SU-DHL-6 (cell line): ENCODE measurements around the gene MFAP5.
"Not testable (repeated sequence)": the region's sequence is repeated elsewhere in the genome, so short reads cannot be mapped to it uniquely, and the experiment has no call there.

Experiments
- H2AFZ ChIP-seq: fragments of 200-600 bp; sonication (generic); 2 replicates; pipeline ENCODE4 v1.6.1; 2014; ENCODE audit warnings: low read depth, mild to moderate bottlenecking, moderate library complexity, mixed read lengths, antibody characterized with exemption, low read length; ENCODE audit not compliant: severe bottlenecking
- H3F3A ChIP-seq: fragments of 200-600 bp; shearing (Covaris generic); 2 replicates; pipeline ENCODE4 v1.6.0; 2016; ENCODE audit warnings: antibody characterized with exemption, mild to moderate bottlenecking; ENCODE audit not compliant: insufficient read depth
- H3K27ac ChIP-seq: fragments of 200-600 bp; sonication (generic); 2 replicates; pipeline ENCODE4 v1.5.1; 2016; ENCODE audit warnings: low read depth, mild to moderate bottlenecking, low read length, moderate library complexity, mixed read lengths
- H3K27me3 ChIP-seq: fragments of 200-600 bp; sonication (generic), shearing (Covaris generic); 2 replicates; pipeline ENCODE4 v1.6.0; 2014; ENCODE audit warnings: mild to moderate bottlenecking, low read length
- H3K36me3 ChIP-seq: fragments of 200-600 bp; sonication (generic); 2 replicates; pipeline ENCODE4 v1.6.1; 2014; ENCODE audit warnings: mild to moderate bottlenecking, low read length, mixed read lengths
- H3K4me2 ChIP-seq: fragments of 300-600, 200-600 bp; shearing (Covaris generic), sonication (generic); 2 replicates; pipeline ENCODE4 v1.6.0; 2014; ENCODE audit warnings: low read length, low read depth, mild to moderate bottlenecking; ENCODE audit not compliant: poor library complexity, severe bottlenecking
- H3K4me3 ChIP-seq: fragments of 200-600 bp; sonication (generic); 2 replicates; pipeline ENCODE4 v1.5.1; 2014; ENCODE audit warnings: antibody characterized with exemption, low read length, mild to moderate bottlenecking, mixed read lengths; ENCODE audit not compliant: insufficient read depth, poor library complexity, severe bottlenecking
- H3K79me2 ChIP-seq: fragments of 200-600 bp; sonication (generic); 2 replicates; pipeline ENCODE4 v1.6.1; 2014; ENCODE audit warnings: mild to moderate bottlenecking, low read length, moderate library complexity; ENCODE audit not compliant: insufficient read depth
- H3K9ac ChIP-seq: fragments of 200-600 bp; sonication (generic); 2 replicates; pipeline ENCODE4 v1.7.0; 2014; ENCODE audit warnings: mild to moderate bottlenecking, low read length
- H3K9me2 ChIP-seq: fragments of 200-600 bp; sonication (generic); replicated peaks from 2 replicates; pipeline ENCODE4 v1.6.1; 2014; ENCODE audit warnings: low read length; ENCODE audit not compliant: insufficient read depth
- H3K9me3 ChIP-seq: fragments of 200-600 bp; sonication (generic); 2 replicates; pipeline ENCODE4 v1.6.1; 2014; ENCODE audit warnings: low read length, mixed read lengths; ENCODE audit not compliant: insufficient read depth
- H4K20me1 ChIP-seq: fragments of 200-600 bp; sonication (generic); 2 replicates; pipeline ENCODE4 v1.6.1; 2014; ENCODE audit warnings: low read depth, mild to moderate bottlenecking, antibody characterized with exemption, low read length, moderate library complexity, mixed read lengths
- EZH2phosphoT487 ChIP-seq: fragments of 200-600 bp; sonication (generic), shearing (Covaris generic); conservative IDR thresholded peaks from 2 replicates; pipeline ENCODE4 v1.6.1; 2018; ENCODE audit warnings: mild to moderate bottlenecking, antibody characterized with exemption, low read length, moderate library complexity, mixed read lengths
- TF ChIP-seq, protein P1 (sequence below): fragments of 200-600 bp; sonication (generic); IDR thresholded peaks from one replicate; pipeline ENCODE4 v1.5.1; 2017; ENCODE audit warnings: antibody characterized with exemption, mild to moderate bottlenecking, low read length, moderate library complexity; ENCODE audit not compliant: insufficient read depth, poor library complexity, severe bottlenecking

Gene MFAP5

DNA sequence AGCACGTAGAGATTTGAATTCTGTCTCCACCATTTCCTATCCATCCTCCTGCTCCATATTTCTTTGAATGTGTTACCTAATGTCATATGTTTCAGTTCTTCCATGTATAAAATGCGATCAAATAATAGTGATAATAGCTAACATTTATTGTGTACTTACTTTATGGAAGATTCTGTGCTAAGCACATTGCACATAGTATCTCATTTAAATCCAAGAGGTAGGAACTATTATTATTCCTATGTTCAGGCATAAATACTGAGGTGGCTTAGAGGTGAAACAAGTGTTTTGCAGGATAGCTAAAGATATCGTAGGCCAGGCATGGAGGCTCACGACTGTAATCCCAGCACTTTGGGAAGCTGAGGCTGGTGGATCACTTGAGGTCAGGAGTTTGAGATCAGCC lies 32.5 kb downstream of the MFAP5 start:
- Histone ChIP-seq H3K79me2 (no peaks in the 10 kb centered on the region), H3K27ac (no peak overlapping the region), H4K20me1 (no peaks in the 10 kb centered on the region), H3K4me2 (no peak overlapping the region), H3K9ac (no peak overlapping the region), H3K4me3 (no peak overlapping the region), H3K36me3 (no peaks in the 10 kb centered on the region), H3K9me2 (no peaks in the 10 kb centered on the region), H3K9me3 (no peaks in the 10 kb centered on the region), H3F3A (no peaks in the 10 kb centered on the region), H3K27me3 (no peaks in the 10 kb centered on the region), H2AFZ (no peak overlapping the region)
- no peak for TF ChIP-seq EZH2phosphoT487
- TF ChIP-seq, protein P1, sequence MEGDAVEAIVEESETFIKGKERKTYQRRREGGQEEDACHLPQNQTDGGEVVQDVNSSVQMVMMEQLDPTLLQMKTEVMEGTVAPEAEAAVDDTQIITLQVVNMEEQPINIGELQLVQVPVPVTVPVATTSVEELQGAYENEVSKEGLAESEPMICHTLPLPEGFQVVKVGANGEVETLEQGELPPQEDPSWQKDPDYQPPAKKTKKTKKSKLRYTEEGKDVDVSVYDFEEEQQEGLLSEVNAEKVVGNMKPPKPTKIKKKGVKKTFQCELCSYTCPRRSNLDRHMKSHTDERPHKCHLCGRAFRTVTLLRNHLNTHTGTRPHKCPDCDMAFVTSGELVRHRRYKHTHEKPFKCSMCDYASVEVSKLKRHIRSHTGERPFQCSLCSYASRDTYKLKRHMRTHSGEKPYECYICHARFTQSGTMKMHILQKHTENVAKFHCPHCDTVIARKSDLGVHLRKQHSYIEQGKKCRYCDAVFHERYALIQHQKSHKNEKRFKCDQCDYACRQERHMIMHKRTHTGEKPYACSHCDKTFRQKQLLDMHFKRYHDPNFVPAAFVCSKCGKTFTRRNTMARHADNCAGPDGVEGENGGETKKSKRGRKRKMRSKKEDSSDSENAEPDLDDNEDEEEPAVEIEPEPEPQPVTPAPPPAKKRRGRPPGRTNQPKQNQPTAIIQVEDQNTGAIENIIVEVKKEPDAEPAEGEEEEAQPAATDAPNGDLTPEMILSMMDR = no peak

DNA sequence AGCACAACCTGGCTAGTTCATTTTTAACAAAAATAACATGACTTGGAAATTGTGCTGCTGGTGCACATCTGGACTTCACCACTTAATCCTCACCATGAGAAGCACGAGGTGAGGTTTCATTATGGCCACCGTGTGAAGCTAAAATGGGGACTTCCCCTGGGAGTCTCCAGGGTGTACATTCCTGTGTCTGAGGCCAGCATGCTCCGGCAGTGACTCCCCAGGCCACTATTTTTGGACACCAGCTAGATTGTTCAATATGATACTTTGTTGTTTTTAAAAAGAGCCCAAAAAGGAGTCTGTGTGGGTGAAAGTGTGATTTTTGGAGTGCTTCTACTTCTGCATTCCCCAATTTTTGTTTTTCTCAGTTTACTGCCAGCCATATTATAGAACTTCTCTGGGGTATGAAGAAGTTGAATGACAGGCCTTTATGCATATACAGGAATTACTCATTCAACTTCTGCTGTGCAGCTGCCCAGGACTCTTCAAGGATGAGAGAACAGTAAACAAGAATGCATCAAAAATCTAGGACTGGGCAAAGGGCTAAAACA lies 33.1 kb downstream of the MFAP5 start:
- Histone ChIP-seq H3K9me3 (no peaks in the 10 kb centered on the region), H3K4me2 (no peak overlapping the region), H3K27me3 (no peaks in the 10 kb centered on the region), H2AFZ (no peak overlapping the region), H3K9ac (no peak overlapping the region), H3K79me2 (no peaks in the 10 kb centered on the region), H3K27ac (no peak overlapping the region), H3F3A (no peaks in the 10 kb centered on the region), H3K36me3 (no peaks in the 10 kb centered on the region), H3K9me2 (no peaks in the 10 kb centered on the region), H3K4me3 (no peak overlapping the region), H4K20me1 (no peaks in the 10 kb centered on the region)
- no peak for TF ChIP-seq EZH2phosphoT487
- TF ChIP-seq, protein P1 = no peak

DNA sequence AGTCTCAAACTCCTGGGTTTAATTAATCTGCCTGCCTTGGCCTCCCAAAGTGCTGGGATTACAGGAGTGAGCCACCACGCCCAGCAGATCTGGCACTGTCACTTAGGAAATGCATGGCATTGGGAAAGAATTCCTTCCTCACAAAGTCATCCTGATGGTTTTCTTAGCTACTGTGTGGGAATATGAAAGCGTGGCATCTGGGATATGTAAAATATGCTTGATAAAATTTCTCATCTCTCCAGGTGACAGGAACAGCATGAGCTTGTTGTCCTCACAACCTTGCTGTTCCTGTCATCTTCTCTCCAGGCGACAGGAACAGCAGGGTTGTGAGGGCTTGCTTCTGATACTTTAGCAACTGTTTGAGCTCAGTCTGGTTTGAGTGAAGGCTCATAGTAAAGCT lies 33.9 kb downstream of the MFAP5 start:
- H3K9me3 ChIP-seq = no peaks in the 10 kb centered on the region
- H3K9ac ChIP-seq = no peak overlapping the region
- no peaks in the 10 kb centered on the region for H3K36me3 ChIP-seq
- no peaks in the 10 kb centered on the region for H3F3A ChIP-seq
- H3K4me2 ChIP-seq = no peak overlapping the region
- no peaks in the 10 kb centered on the region for H4K20me1 ChIP-seq
- H2AFZ ChIP-seq = no peak overlapping the region
- no peak overlapping the region for H3K4me3 ChIP-seq
- H3K9me2 ChIP-seq = no peaks in the 10 kb centered on the region
- no peak overlapping the region for H3K27ac ChIP-seq
- no peaks in the 10 kb centered on the region for H3K79me2 ChIP-seq
- no peaks in the 10 kb centered on the region for H3K27me3 ChIP-seq
- TF ChIP-seq, protein P1 = no peak
- TF ChIP-seq EZH2phosphoT487 = no peak

DNA sequence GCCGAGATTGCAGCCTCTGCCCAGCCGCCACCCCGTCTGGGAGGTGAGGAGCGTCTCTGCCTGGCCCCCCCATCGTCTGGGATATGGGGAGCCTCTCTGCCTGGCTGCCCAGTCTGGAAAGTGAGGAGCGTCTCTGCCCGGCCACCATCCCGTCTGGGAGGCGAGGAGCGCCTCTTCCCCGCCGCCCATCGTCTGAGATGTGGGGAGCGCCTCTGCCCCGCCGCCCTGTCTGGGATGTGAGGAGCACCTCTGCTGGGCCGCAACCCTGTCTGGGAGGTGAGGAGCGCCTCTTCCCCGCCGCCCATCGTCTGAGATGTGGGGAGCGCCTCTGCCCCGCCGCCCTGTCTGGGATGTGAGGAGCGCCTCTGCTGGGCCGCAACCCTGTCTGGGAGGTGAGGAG lies 37.9 kb downstream of the MFAP5 start:
- H4K20me1 ChIP-seq, H3K27ac ChIP-seq, H3K4me3 ChIP-seq, H3K9me3 ChIP-seq, H3K4me2 ChIP-seq, H2AFZ ChIP-seq, H3K79me2 ChIP-seq, H3F3A ChIP-seq, H3K9me2 ChIP-seq, H3K27me3 ChIP-seq, H3K36me3 ChIP-seq, H3K9ac ChIP-seq: not testable (repeated sequence)
